ENCODE data around the gene GGCT.

- TF ChIP-seq BRCA1 (IDR thresholded peaks at IDR 0.05; ENCODE audit: low read depth, low read length) = no peak
- TF ChIP-seq CTCF (IDR thresholded peaks at IDR 0.05; ENCODE audit: control extremely low read depth in 1 of 3, insufficient read depth in 1 of 3, low read depth in 1 of 3, low read length in 3 of 3) = no peak
- no peak for TF ChIP-seq POU5F1 (IDR thresholded peaks at IDR 0.05; ENCODE audit: low read depth, low read length)
- no peak for TF ChIP-seq TEAD4 (IDR thresholded peaks at IDR 0.05; ENCODE audit: low read depth, low read length)
- no peak for TF ChIP-seq RFX5 (IDR thresholded peaks at IDR 0.05; ENCODE audit: borderline replicate concordance, low read depth, low read length)
- no peak for TF ChIP-seq POLR2A (IDR thresholded peaks at IDR 0.05; ENCODE audit: control extremely low read depth in 1 of 2, low read depth in 2 of 2, low read length in 2 of 2)
- TF ChIP-seq EP300 (IDR thresholded peaks at IDR 0.05; ENCODE audit: borderline replicate concordance in 1 of 2, low read depth in 2 of 2, low read length in 2 of 2) = no peak
- no peak for TF ChIP-seq RAD21 (IDR thresholded peaks at IDR 0.05 in 1 of 2, conservative IDR thresholded peaks at IDR 0.05 in 1 of 2; ENCODE audit: low read depth in 2 of 2, low read length in 2 of 2)
- TF ChIP-seq EZH2 (IDR thresholded peaks at IDR 0.05; ENCODE audit: low read depth, low read length, severe bottlenecking) = no peak
- TF ChIP-seq YY1 (IDR thresholded peaks at IDR 0.05; ENCODE audit: low read depth, low read length) = no peak
- TF ChIP-seq SP1 (IDR thresholded peaks at IDR 0.05; ENCODE audit: low read depth, low read length) = no peak
- no peak for TF ChIP-seq BCL11A (IDR thresholded peaks at IDR 0.05; ENCODE audit: low read depth in 2 of 2, low read length in 2 of 2)
- TF ChIP-seq SIX5 (IDR thresholded peaks at IDR 0.05; ENCODE audit: low read depth, low read length) = no peak
Observed at GRCh38 chr7:30519122-30519521, 14.5 kb upstream of the GGCT start.

Measured in H1 (cell line).